ENCODE measurements around the gene SLC2A3. TPM values are rescaled to one million over a fixed set of nuclear protein-coding genes. Genes with fewer than 3 reads are reported as not detected.

Gene SLC2A3
- total and polyA plus RNA-seq, 9 of the 15 experiments (the other 6 are each of a cell fraction or from before 2014, with no cell fraction given) = 67.3 to 491 (median 104) TPM

GRCh38 chr12:7907009-7907408, 29.0 kb downstream of the SLC2A3 start (continued):
- no peak for TF ChIP-seq NR2C2 (CRISPR knock-in tag; IDR thresholded peaks at IDR 0.05)
- TF ChIP-seq NR2C2 (tag; IDR thresholded peaks at IDR 0.05) = no peak
- no peak for TF ChIP-seq ZNF280A (IDR thresholded peaks at IDR 0.05; ENCODE audit: low read depth, partially characterized antibody)
- no peak for TF ChIP-seq FOXP4 (CRISPR knock-in tag; IDR thresholded peaks at IDR 0.05; ENCODE audit: borderline replicate concordance)
- TF ChIP-seq MAX (CRISPR knock-in tag; IDR thresholded peaks at IDR 0.05) = no peak
- TF ChIP-seq ZNF311 (CRISPR knock-in tag; IDR thresholded peaks at IDR 0.05) = no peak
- no peak for TF ChIP-seq ARID4B (CRISPR knock-in tag; IDR thresholded peaks at IDR 0.05)
- no peak for TF ChIP-seq ZBTB33 (CRISPR knock-in tag; IDR thresholded peaks at IDR 0.05)
- no peak for TF ChIP-seq IRF9 (tag; IDR thresholded peaks at IDR 0.05)
- TF ChIP-seq ZNF639 (CRISPR knock-in tag; conservative IDR thresholded peaks at IDR 0.05 in 1 of 2, IDR thresholded peaks at IDR 0.05 in 1 of 2) = no peak
- TF ChIP-seq PCBP1 (IDR thresholded peaks at IDR 0.05; ENCODE audit: low read depth, low read length, poor library complexity, severe bottlenecking) = no peak
- TF ChIP-seq MIER1 (IDR thresholded peaks at IDR 0.05; ENCODE audit: low read depth) = no peak
- no peak for TF ChIP-seq PHF20 (IDR thresholded peaks at IDR 0.05; ENCODE audit: partially characterized antibody)
- no peak for TF ChIP-seq RBFOX2 (IDR thresholded peaks at IDR 0.05; ENCODE audit: low read depth, low read length)

All from K562 (cell line).